DMS153 treated with DMSO at 0.1 percent for 48 hours (cell line): Measurements from ENCODE around the gene MKI67.
A peak's percentile ranks its signal among the peaks of the same experiment; 100 is the strongest.
"Not testable (repeated sequence)": the region's sequence is repeated elsewhere in the genome, so short reads cannot be mapped to it uniquely, and the experiment has no call there.

Experiments
- DNase-seq: peaks from one replicate; lab custom pipeline; 2025; ENCODE audit not compliant: unreplicated experiment; lab: John Stamatoyannopoulos, UW

The MKI67 gene

GRCh38 chr10:128125944-128126764 is at the start of gene MKI67:
Gene MKI67 (minus strand): TSS chr10:128126423. CDS start chr10:128125667, 756 bp downstream.
- peak; percentile 73 for DNase-seq

GRCh38 chr10:128174581-128175559 is 48.6 kb upstream of the MKI67 start:
- DNase-seq: no peak

DNA sequence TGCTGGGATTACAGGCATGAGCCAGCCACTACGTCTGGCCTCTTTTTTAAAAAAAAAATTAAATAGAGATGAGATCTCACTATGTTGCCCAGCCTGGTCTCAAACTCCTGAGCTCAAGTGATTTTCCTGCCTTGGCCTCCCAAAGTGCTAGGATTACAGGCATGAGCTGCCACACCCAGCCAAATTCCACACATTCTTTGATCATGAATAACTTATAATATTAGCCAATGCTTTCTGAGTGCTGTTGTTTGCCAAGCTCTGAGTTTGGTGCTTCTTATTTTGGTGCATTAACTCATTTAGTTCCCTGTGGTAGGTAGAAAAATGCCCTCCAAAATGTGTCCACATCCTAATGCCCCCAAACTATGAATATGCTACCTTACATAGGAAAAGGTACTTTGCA is 47.2 kb upstream of the MKI67 start:
- DNase-seq: no peak

DNA sequence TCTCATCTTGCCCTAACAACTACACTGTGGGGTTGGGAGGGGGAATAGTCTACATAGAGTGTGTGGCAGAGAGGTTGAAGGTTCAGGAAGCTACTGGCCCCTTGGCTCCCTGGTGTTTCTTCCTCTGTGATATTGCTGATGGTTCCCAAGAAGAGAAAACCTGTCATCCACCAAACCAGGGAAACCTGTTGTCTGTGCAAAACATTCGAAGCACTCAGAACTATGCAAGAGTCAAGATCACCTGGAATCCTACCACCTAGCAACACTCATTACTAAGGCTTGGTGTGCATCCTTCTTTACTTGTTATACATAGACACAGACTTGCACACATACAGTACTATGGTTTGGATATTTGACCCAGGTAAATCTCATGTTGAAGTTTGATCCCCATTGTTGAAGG is 46.5 kb upstream of the MKI67 start:
- no peak for DNase-seq

DNA sequence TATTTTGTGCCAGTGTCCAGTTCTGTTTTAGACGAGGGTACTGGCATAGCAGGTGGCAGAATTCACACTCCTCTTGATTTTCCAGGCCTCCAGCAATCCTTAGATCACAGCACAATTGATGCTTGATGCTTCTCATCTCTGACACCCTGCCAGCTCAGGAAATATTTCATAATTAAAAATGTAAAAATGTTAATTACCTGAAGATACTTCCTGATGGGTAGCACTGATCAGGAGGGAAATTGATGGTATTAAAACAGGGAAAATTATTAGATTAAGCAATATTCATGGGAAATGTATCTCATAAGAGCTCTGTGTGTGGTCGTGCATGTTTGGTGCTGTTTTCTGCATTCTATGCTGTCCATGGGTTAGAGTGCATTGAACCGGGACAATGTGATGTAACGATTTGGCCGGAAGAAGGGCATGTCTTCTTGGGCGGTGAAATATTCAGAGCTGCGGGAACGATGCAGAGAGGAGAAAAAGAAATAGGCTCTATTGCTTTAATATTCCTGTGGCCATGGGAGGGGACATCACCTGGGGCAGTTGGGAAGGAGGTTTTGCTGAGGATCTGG is 43.7 kb upstream of the MKI67 start:
- no peak for DNase-seq

GRCh38 chr10:128167926-128168520 is 41.8 kb upstream of the MKI67 start:
- no peak for DNase-seq

DNA sequence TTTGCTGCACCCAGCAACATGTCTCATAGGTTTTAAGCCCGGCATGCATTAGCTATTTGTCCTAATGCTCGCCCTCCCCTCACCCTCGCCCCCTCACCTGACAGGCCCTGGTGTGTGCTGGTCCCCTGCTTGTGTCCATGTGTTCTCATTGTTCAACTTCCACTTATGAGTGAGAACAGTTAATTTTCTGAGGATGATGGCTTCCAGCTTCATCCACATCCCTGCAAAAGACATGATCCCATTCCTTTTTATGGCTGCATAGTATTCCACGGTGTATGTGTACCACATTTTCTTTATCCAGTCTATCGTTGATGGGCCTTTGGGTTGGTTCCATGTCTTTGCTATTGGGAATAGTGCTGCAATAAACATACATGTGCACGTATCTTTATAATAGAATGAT is 40.9 kb upstream of the MKI67 start:
- not testable (repeated sequence) for DNase-seq

DNA sequence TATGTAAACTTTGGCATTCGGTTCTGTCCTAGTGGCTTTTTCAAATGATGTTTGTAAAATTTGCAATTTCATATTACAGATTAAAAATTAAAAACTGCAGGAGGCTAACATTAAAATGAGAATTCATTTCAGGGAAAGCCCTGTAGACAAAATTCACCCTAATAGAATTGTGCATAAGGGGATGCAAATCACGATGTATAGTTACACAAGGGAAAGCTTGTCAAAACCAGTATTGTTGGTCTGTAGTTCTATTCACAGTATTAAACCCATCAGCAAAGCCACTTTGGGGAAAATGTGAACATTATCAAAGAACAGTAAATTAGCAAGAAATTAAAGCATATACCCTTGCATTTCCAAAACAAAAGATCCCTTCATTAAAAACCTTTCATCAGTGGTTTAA is 39.9 kb upstream of the MKI67 start:
- DNase-seq: no peak

DNA sequence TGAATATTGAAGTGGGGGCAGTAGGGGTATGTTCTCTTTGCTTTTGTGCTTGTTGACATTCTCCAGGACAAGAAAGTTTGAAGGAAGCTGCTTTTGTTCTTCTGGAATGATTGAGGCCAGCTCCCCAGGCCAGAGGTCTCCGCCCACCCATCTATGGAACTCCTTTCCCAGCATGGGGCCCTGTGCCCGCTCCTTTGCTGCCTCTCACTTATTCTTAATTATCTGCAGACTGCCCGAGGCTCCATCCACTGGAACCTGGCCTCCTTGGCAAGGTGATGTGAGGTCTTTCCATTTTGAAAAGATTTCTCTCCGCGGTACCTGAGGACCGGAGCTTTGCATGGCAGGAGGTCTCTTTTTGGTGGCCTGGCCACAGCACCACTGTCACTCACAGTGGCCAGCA is 39.3 kb upstream of the MKI67 start:
- no peak for DNase-seq

- no peak for DNase-seq
Measured at GRCh38 chr10:128163701-128164100, 37.5 kb upstream of the MKI67 start.

DNA sequence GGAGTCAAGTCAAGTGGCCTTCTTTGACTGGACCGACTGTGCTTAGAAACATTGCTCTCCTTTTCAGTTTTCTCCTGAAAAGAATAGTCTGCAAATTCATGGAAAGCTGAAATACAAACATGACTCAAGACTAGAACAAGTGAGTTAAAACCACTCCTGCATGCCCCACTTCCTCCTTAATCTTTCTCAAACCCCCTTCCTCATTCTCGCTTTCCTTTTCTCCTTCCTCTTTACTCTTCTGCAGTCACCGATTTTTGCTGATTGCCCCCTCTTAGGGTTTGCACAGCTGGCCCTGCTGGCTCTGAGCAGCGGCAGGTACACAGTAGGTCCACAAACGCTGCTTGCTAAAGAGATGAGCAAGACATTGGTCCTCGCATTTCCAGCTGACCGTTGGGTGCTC is 34.8 kb upstream of the MKI67 start:
- DNase-seq: no peak

GRCh38 chr10:128160297-128160711 is 34.1 kb upstream of the MKI67 start:
- peak; percentile 1 for DNase-seq

DNA sequence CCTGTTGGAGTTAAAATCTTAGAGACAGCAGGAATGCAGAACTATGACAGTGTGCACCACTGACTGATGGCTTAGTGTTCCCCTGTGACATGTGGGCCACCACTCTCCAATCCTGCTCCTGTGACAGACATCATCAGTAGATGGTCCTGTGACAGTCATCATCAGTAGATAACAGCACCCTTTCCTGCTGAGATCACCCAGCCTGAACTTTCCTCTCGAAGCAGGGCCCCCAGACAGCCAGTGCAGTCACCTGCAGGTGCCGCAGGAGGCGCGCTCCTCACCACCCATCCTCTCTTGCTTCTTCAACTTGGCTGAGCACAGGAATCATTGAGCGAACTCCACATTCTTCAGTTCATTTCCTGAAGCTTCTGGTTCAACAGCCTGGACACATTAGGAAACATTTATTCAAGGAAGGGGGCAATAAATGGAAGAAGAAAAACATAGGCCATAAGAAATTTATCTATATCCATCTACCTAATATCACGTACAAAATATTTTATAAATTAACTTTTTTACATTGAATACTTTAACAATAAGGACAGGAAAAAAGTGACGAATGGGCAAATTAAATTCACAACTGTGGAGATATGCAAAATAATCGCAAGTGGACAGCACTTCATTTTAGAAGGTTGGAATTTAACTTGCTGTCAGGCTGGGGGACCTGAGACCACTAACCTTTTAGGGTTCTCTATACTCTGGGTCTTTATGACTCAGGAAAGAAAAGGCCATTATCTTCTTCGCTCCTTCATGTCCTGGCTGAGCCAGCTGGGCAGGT is 32.0 kb upstream of the MKI67 start:
- DNase-seq: no peak

GRCh38 chr10:128156999-128157755 is 31.0 kb upstream of the MKI67 start:
- DNase-seq: no peak

DNA sequence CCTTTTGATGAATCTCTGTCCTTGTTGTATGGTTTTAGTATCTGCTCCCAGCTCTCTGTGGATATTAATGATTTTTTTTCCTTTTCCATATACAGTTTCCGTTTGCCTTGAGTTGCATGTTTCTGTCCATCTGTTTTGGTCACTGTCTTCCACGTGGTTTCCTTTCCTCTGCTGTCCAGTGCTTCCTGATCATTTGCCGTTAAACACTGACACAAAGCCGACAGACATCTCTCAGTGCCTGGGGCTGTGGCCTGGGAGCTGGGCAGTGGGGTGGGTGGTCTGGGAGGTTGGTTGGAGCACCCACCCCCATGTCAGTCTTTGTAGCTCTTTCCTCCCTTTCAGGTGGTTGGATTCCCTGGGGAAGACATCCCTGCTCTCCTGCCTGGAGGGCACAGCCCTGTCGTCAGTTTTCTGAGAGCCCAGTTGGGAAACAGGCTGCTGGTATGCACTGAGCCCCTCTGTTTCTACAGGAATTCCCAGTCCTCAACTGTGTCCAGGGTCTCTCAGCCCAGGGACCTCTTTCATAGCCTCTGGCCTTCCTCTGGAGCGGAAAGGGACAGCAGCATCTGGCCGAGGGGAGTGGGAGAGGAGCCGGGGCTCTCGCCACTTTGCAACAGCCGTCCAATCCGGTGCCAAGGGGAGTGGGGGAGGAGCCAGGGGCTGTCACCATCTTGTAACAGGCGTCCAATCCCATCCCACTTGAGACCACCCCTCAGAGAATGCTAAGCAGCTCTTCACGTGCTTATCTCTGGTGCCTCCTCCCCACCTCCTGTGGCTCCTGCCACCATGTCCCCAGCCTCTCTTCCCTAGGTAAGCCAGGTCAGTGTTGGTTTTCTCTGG is 26.7 kb upstream of the MKI67 start:
- no peak for DNase-seq

GRCh38 chr10:128151031-128151430 is 24.8 kb upstream of the MKI67 start:
- DNase-seq: no peak

GRCh38 chr10:128150561-128150960 is 24.3 kb upstream of the MKI67 start:
- no peak for DNase-seq

DNA sequence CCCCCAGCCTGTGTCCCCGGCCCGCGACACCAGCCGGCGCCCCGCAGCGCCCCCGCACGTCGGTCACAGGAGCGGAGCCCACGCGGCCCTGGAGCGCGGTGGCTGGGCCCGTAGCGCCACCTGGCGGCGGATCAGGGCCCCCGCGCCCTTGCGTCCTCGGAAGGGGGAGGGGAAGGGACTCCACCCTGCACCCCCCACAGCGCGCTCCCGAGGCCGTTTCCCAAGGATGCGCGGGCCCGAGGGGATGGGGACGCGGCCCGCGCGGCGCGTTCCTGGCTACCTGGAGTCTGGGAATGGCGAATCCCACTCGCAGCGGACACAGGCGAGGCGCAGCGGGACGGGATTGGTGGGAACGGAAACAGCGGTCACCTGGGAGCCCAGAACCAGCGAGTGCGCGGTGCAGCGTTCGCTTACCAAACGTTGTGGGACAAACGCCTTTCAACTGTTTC is 23.8 kb upstream of the MKI67 start:
- peak; percentile 66 for DNase-seq
